Midbrain (tissue), 1 donor: ENCODE results near the gene CACNA1G.

Experiments used
- DNase-seq: peaks from one replicate; lab custom pipeline; 2025; lab: John Stamatoyannopoulos, UW

The CACNA1G gene

GRCh38 chr17:50651661-50652060 is 91.1 kb downstream of the CACNA1G start:
- DNase-seq = no peak

GRCh38 chr17:50653738-50654137 is 93.2 kb downstream of the CACNA1G start:
- no peak for DNase-seq

GRCh38 chr17:50656509-50656908 is 96.0 kb downstream of the CACNA1G start:
- DNase-seq = no peak

- DNase-seq = no peak
Observed at GRCh38 chr17:50657054-50657453, 96.5 kb downstream of the CACNA1G start.

- no peak for DNase-seq
Observed at GRCh38 chr17:50657627-50658026, 97.1 kb downstream of the CACNA1G start.

GRCh38 chr17:50658616-50659015 is 98.1 kb downstream of the CACNA1G start:
- DNase-seq = no peak

- no peak for DNase-seq
Observed at GRCh38 chr17:50659179-50659578, 98.7 kb downstream of the CACNA1G start.

GRCh38 chr17:50660042-50660886 is 99.7 kb downstream of the CACNA1G start:
- DNase-seq = no peak

- DNase-seq = no peak
Observed at GRCh38 chr17:50660887-50661345, 100.4 kb downstream of the CACNA1G start.

- no peak for DNase-seq
Observed at GRCh38 chr17:50661348-50661747, 100.8 kb downstream of the CACNA1G start.

GRCh38 chr17:50661795-50662391 is 101.4 kb downstream of the CACNA1G start:
- DNase-seq = no peak

GRCh38 chr17:50662632-50663225 is 102.2 kb downstream of the CACNA1G start:
- no peak for DNase-seq

GRCh38 chr17:50663812-50664374 is 103.4 kb downstream of the CACNA1G start:
- no peak for DNase-seq

GRCh38 chr17:50664788-50665458 is 104.4 kb downstream of the CACNA1G start:
- DNase-seq = no peak

GRCh38 chr17:50665838-50666237 is 105.3 kb downstream of the CACNA1G start:
- DNase-seq = no peak

GRCh38 chr17:50666316-50666715 is 105.8 kb downstream of the CACNA1G start:
- no peak for DNase-seq

- DNase-seq = no peak
Observed at GRCh38 chr17:50667259-50668024, 106.9 kb downstream of the CACNA1G start.

GRCh38 chr17:50668025-50668837 is 107.7 kb downstream of the CACNA1G start:
- no peak for DNase-seq

GRCh38 chr17:50668838-50669581 is 108.5 kb downstream of the CACNA1G start:
- DNase-seq = no peak

- DNase-seq = no peak
Observed at GRCh38 chr17:50672071-50672470, 111.6 kb downstream of the CACNA1G start.
